Endothelial cell (in vitro differentiated cells): ENCODE measurements around the gene TAS1R3. TPM values are rescaled to one million over a fixed set of nuclear protein-coding genes. Genes with fewer than 3 reads are reported as not detected.
A peak's percentile ranks its signal among the peaks of the same experiment; 100 is the strongest.

Experiments
- DNase-seq: peaks from one replicate; pipeline ENCODE4 v3.0.0; 2021; ENCODE audit warnings: low spot score
- H3K27ac Mint-ChIP-seq: one replicate; pipeline ENCODE4 v1.8.0; 2021; ENCODE audit warnings: mixed read lengths, inconsistent platforms; ENCODE audit not compliant: unreplicated experiment
- H3K27me3 Mint-ChIP-seq: one replicate; pipeline ENCODE4 v1.8.0; 2021; ENCODE audit warnings: mild to moderate bottlenecking, moderate library complexity, mixed read lengths, inconsistent platforms; ENCODE audit not compliant: unreplicated experiment
- H3K36me3 Mint-ChIP-seq: one replicate; pipeline ENCODE4 v1.8.0; 2021; ENCODE audit warnings: mild to moderate bottlenecking, low read depth, mixed read lengths, inconsistent platforms; ENCODE audit not compliant: unreplicated experiment
- H3K4me1 Mint-ChIP-seq: one replicate; pipeline ENCODE4 v1.8.0; 2021; ENCODE audit warnings: mild to moderate bottlenecking, mixed read lengths, inconsistent platforms; ENCODE audit not compliant: unreplicated experiment
- H3K4me3 Mint-ChIP-seq: one replicate; pipeline ENCODE4 v1.8.0; 2021; ENCODE audit warnings: mild to moderate bottlenecking, mixed read lengths, inconsistent platforms; ENCODE audit not compliant: unreplicated experiment
- H3K9me3 Mint-ChIP-seq: one replicate; pipeline ENCODE4 v1.8.0; 2021; ENCODE audit warnings: mixed read lengths, inconsistent platforms; ENCODE audit not compliant: unreplicated experiment
- microRNA-seq: library from miRNA; unstranded; fragments of <30 nt; microRNA quantifications from one replicate; pipeline ENCODE4, GENCODE V29; 2020; ENCODE audit not compliant: unreplicated experiment
- total RNA-seq: library from RNA; stranded (reverse); fragmentation: NEBNext Ultra II Directional; extraction: Animal tissue kit (Norgen Biotek cat#: 25700); gene quantifications from one replicate; pipeline ENCODE4 v1.2.1, GENCODE V29; 2021; ENCODE audit not compliant: unreplicated experiment
- TF ChIP-seq, protein P1 (sequence below): fragments of 200-600 bp; sonication (generic); IDR thresholded peaks from one replicate; pipeline ENCODE4 v1.5.0; 2021; ENCODE audit warnings: antibody characterized with exemption; ENCODE audit not compliant: unreplicated experiment

TAS1R3 gene
- total RNA-seq, 1 donor from 2014 or later = 1.2 TPM

DNA sequence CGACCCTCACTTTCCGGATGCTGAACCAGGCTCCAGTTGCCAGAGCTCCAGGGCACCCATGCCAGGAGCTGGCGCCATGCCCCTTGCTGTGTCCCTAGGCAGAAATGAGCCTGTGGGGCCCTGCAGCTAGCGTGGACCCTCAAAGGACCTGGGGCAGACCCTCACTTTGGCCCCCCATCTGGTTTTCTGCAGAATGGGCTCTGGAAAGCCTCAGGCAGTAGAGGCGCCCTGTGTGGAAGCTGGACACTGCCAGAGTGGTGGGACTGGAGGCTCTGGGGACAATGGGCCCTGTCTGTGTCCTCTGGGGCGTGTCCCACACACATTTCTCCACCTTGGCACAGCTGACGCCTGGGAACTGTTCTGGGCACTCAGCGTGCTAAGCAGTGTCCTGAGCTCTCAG, 50.2 kb downstream of the TAS1R3 start:
- peaks cover 3% of the 10 kb centered on the region for H3K27me3 Mint-ChIP-seq
- H3K36me3 Mint-ChIP-seq = peaks cover 12% of the 10 kb centered on the region
- no peak for DNase-seq
- H3K4me1 Mint-ChIP-seq = no peaks in the 10 kb centered on the region
- H3K27ac Mint-ChIP-seq = no peak overlapping the region
- no peaks in the 10 kb centered on the region for H3K9me3 Mint-ChIP-seq
- H3K4me3 Mint-ChIP-seq = no peak overlapping the region
- TF ChIP-seq, protein P1, sequence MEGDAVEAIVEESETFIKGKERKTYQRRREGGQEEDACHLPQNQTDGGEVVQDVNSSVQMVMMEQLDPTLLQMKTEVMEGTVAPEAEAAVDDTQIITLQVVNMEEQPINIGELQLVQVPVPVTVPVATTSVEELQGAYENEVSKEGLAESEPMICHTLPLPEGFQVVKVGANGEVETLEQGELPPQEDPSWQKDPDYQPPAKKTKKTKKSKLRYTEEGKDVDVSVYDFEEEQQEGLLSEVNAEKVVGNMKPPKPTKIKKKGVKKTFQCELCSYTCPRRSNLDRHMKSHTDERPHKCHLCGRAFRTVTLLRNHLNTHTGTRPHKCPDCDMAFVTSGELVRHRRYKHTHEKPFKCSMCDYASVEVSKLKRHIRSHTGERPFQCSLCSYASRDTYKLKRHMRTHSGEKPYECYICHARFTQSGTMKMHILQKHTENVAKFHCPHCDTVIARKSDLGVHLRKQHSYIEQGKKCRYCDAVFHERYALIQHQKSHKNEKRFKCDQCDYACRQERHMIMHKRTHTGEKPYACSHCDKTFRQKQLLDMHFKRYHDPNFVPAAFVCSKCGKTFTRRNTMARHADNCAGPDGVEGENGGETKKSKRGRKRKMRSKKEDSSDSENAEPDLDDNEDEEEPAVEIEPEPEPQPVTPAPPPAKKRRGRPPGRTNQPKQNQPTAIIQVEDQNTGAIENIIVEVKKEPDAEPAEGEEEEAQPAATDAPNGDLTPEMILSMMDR = no peak

Small RNA genes within 50 kb of the gene (microRNA-seq; reads per million reads assigned to microRNA genes)
- 3.1 reads per million, percentile 39 among the genes with 10 or more reads in this experiment for gene MIR6726
- gene MIR6727 = 1.4 reads per million, percentile 21 among the genes with 10 or more reads in this experiment
- 0.42 reads per million for gene MIR6808

Other genes with a start within 250 kb of the TAS1R3 start
- 16.6 TPM for gene C1orf159, start 215.2 kb upstream of the TAS1R3 start, total RNA-seq
- not detected for gene TTLL10, start 157.4 kb upstream of the TAS1R3 start, total RNA-seq
- gene TNFRSF18, start 124.7 kb upstream of the TAS1R3 start, total RNA-seq = not detected
- 0.80 TPM for gene TNFRSF4, start 117.1 kb upstream of the TAS1R3 start, total RNA-seq
- 130 TPM for gene SDF4, start 99.3 kb upstream of the TAS1R3 start, total RNA-seq
- 43.2 TPM for gene B3GALT6, start 99.0 kb upstream of the TAS1R3 start, total RNA-seq
- gene C1QTNF12, start 84.6 kb upstream of the TAS1R3 start, total RNA-seq = 0.69 TPM
- 71.9 TPM for gene UBE2J2, start 57.4 kb upstream of the TAS1R3 start, total RNA-seq
- gene SCNN1D, start 50.8 kb upstream of the TAS1R3 start, total RNA-seq = 3.9 TPM
- 54.0 TPM for gene ACAP3, start 23.4 kb upstream of the TAS1R3 start, total RNA-seq
- 14.0 TPM for gene PUSL1, start 22.7 kb upstream of the TAS1R3 start, total RNA-seq
- 104 TPM for gene INTS11, start 6.6 kb upstream of the TAS1R3 start, total RNA-seq
- gene CPTP, start 6.5 kb upstream of the TAS1R3 start, total RNA-seq = 26.0 TPM
- 26.7 TPM for gene DVL1, start 18.1 kb downstream of the TAS1R3 start, total RNA-seq
- 0.64 TPM for gene MXRA8, start 27.3 kb downstream of the TAS1R3 start, total RNA-seq
- gene AURKAIP1, start 43.9 kb downstream of the TAS1R3 start, total RNA-seq = 128 TPM
- gene CCNL2, start 68.1 kb downstream of the TAS1R3 start, total RNA-seq = 266 TPM
- gene MRPL20, start 76.0 kb downstream of the TAS1R3 start, total RNA-seq = 95.0 TPM
- 0.31 TPM for gene ANKRD65, start 90.0 kb downstream of the TAS1R3 start, total RNA-seq
- 34.2 TPM for gene VWA1, start 104.4 kb downstream of the TAS1R3 start, total RNA-seq
- 2.9 TPM for gene ATAD3C, start 118.4 kb downstream of the TAS1R3 start, total RNA-seq
- 27.2 TPM for gene ATAD3B, start 140.5 kb downstream of the TAS1R3 start, total RNA-seq
- 30.4 TPM for gene ATAD3A, start 180.9 kb downstream of the TAS1R3 start, total RNA-seq
- gene TMEM240, start 209.3 kb downstream of the TAS1R3 start, total RNA-seq = 6.6 TPM
- 114 TPM for gene SSU72, start 243.6 kb downstream of the TAS1R3 start, total RNA-seq